GM03348 (cell line): ENCODE measurements around the gene TRIM28.

ENCODE experiments used
- DNase-seq: peaks from one replicate; pipeline ENCODE4 v3.0.0; 2012; ENCODE audit warnings: low spot score

Gene TRIM28

DNA sequence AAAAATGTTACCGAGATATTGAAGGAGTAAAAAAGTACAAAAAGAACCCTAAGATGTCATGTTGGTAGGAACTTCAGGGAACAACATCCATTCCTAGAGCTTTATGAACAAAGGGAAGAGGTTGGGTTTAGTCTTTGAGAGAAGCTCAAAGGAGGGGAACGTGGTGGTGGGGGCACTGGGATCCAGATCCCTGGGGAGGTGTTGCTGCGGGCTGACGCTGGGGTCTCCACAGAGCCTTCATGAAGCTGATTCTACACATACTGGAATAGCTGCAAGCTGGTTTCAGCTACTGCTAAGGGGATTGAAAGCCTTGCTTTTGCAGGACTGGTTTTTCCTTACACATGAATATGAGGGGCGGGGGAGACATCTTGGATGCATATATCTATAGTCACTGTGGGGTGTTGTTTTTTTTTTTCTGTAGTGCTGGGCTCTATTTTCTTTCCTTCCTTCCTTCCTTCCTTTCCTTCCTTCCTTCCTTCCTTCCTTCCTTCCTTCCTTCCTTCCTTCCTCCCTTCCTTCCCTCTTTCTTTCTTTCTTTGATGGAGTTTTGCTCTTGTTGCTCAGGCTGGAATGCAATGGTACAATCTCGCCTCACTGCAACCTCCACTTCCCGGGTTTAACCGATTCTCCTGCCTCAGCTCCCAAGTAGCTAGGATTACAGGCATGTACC lies 35.7 kb downstream of the TRIM28 start:
- no peak for DNase-seq

DNA sequence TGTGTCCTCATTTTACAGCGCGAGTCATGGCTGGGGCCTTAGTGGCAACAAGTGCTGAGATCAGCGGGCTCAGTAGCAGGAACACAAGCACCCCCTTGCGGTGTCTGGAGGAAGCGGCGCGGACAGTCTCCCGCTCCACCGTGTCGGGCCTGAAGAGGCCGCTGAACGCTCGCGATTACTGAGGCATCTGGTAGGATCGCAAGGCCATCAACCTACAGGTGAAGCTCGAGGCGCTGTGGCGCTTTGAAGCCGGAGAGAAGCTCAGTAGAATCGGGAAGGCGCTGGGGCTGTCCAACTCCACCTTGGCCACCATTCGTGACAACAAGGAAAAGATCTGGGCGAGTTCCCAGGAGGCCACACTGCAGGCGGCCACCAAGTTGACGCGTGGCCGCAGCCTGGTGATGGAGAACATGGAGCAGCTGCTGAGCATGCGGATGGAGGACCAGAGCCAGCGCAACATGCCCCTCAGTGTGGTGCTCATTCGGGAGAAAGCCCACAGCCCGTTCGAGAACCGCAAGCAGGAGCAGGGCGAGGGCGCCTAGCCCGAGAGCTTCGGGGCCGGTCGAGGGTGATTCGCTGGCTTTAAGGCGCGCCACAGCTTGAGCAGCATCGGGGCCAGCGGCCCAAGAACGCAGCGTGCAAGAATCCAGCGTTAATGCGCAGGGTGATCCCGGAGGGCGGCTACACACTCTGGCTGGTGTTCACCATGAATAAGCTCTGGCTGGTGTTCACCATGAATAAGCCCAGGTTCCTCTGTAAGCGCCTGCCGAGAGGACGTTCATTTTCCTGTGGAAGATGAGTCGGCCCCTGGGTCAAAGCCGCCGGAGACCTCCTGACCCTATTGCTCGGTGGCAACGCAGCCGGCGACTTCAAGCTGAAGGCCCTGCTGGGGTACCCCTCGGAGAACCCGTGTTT lies 37.6 kb downstream of the TRIM28 start:
- DNase-seq = peak; percentile 84

DNA sequence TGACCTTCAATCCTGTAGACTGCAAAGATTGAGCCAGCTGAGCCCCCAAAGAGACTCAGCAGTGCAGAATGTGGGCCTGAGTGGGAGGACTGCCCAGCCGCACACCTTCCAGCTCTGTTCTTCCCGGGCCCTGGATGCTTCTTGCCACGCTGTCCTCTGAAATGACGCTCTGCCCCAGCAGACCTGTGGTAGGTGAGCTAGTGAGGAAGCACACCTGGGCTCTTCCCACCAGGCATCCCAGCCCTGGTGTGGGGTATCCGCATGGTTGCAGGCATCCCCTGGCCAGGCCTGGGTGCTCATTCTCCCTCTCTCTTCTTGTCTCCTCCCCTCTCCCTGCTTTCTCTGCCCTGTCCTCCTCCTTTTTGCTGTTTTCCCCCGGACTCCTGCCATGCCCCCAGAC lies 39.1 kb downstream of the TRIM28 start:
- DNase-seq = no peak

DNA sequence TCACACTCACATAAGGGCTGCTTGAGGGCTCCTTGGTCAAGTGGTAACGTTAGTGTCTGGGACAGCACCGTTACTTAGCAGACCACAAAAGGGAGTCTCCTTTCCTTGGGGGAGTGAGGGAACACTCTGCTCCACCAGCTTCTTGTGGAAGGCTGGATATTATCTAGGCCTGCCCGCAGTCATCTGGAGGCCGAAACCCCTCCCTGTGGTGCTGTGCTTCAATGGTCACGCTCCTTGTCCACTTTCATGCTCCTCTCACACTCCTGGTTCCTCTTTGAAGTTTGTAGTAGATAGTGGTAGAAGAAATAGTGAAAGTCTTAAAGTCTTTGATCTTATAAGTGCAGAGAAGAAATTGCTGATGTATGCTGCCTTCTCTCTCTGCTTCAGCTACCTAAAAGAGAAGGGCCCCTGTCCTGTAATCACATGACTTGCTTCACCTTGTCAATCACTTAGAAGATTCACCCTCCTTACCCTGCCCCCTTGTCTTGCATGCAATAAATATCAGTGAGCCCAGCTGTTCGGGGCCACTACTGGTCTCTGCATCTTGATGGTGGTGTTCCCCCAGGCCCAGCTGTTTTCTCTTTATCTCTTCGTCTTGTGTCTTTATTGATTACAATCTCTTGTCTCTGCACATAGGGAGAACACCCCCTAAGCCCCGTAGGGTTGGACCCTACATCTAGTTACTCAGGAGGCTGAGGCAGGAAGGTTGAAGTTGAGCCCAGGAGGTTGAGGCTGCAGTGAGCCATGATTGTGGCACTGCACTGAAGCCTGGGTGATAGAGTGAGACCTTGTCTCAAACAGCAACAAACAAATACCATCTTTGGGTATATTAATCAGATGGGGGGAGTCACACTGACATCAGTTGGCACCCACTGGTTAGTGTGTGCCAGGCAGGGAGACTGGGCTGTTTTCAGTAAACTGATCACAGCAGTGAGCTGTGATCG lies 40.9 kb downstream of the TRIM28 start:
- no peak for DNase-seq

DNA sequence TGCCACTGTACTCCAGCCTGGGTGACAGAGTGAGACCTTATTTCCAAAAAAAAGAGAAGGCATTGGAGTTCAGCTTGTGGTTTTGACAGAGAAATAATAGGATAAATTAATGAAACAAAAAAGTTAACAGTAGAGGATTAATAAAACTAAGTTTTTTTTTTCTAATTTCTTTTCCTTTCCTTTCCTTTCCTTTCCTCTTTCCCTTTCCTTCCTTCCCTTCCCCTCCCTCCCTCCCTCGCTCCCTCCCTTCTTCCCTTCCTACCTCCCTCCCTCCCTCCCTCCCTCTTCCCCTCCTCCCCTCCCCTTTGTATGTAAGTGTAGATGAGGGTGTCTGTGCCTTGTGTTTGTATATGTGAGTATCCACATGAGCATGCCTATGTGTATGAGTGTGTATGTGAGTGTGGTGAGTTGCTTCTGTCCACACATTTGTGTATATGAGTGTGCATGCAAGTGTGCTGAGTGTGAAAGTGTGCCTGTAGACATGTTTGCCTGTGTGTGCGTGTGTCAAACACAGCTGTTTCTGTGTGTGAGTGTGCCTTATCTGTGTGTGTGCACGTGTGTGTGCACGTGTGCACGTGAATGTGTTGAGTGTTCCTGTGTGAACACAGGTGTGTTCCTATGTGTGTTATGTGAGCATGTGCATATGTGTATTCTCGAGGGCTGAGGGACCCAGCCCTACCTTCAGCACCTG lies 41.7 kb downstream of the TRIM28 start:
- DNase-seq = no peak

DNA sequence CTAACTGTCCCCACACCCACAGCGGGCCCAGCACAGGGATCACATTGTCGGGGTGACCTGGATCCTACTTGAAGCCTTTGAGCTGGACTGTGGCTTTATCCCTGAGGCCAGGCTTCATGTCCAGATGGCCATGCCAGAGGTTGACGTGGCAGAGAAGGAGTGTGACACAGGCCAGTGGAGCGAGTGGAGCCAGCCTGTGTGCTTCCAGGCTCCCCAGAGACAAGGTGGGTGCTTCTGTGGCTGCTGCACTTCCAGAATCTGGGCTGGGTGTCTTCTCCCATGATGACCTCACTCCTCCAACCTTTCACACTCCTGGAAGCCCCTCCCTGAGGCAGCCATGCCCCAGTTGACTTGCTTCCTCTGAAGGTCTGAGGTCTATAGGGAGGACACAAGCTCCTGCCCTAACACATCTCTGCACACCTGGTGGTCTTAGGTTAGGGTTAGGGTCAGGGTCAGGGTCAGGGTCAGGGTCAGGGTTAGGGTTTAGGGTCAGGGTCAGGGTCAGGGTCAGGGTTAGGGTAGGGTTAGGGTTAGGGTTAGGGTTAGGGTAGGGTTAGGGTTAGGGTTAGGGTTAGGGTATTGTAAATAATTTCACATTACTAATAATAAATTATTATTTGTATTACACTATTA lies 42.4 kb downstream of the TRIM28 start:
- DNase-seq = no peak
